ENCODE measurements around the gene SOX18. TPM values are rescaled to one million over a fixed set of nuclear protein-coding genes. Genes with fewer than 3 reads are reported as not detected.

SOX18 gene
- total and polyA plus RNA-seq, 2 of the 4 experiments (the other 2 are of a cell fraction), result not detected

DNA sequence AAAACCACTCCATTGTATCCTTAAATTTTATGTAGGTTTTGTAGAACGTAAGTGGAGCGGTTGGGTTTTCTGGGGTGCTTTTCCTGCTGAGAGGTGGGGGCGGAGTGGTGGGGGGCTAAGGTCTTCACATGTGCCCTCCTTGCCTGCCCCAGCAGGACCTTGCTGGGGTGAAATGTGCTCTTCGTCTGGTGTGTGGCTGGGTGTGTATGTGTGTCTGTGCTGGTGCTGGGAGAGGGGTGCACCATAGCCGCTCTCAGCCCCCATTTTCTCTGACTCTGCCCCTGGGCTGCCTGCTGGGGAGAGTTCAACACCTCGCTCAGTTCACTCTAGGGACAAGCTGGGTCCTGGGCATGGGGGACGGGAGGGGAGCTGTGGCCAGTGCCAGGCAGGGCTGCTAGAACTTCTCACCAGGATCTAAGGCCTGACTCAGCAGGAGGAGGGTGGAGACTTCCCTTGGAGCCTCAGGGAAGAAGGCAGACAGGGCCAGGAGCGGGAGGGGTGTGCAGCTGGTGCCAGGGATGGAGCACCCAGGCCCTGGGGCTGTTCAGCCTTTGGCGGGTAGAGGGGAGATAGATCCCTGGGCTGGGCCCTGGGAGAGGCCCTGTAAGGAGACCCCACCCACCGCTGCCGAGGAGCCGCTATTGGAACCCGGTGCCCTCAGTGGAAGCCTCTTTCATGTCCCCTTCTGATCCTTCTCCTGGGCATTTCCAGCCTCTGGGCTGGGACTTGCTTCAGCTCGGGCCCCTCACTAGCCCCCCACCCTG is 4.8 kb downstream of the SOX18 start:
- Histone ChIP-seq H4K5ac (ENCODE audit: low read depth, low read length) (no peak overlapping the region), H2BK15ac (ENCODE audit: low read depth, low read length) (no peak overlapping the region), H2AFZ (replicated peaks; ENCODE audit: low read length, poor library complexity) (peak overlapping the region; percentile 40), H2BK5ac (ENCODE audit: low read depth, low read length, poor library complexity, severe bottlenecking) (no peak overlapping the region), H4K8ac (ENCODE audit: low read depth in 2 of 2, low read length in 2 of 2) (no peak overlapping the region), H3K4me3 (ENCODE audit: insufficient read depth, low read depth, low read length) (no peak overlapping the region), H3K9ac (ENCODE audit: low read depth, low read length) (no peak overlapping the region), H2BK20ac (ENCODE audit: low read depth, low read length) (no peak overlapping the region), H3K79me1 (ENCODE audit: low read depth in 1 of 2, low read length in 2 of 2) (no peaks in the 10 kb centered on the region), H3K14ac (replicated peaks; ENCODE audit: low read depth, low read length) (no peak overlapping the region), H3K4ac (ENCODE audit: low read depth, low read length) (no peak overlapping the region), H3K9me1 (ENCODE audit: insufficient read depth, low read length) (no peaks in the 10 kb centered on the region), H3K27ac (ENCODE audit: insufficient read depth, low read length) (no peak overlapping the region), H3K27me3 (ENCODE audit: control insufficient read depth, insufficient read depth, low read length) (peaks cover 68% of the 10 kb centered on the region), H3K18ac (ENCODE audit: low read depth, low read length) (no peak overlapping the region), H2BK120ac (ENCODE audit: low read depth, low read length) (no peak overlapping the region), H3K4me2 (ENCODE audit: low read depth, low read length) (no peak overlapping the region), H3K4me1 (ENCODE audit: control insufficient read depth, insufficient read depth, low read length) (peaks cover 2% of the 10 kb centered on the region; the same call in 1 of the 2 replicates), H3K23ac (ENCODE audit: low read depth, low read length) (no peak overlapping the region), H2AK5ac (ENCODE audit: low read depth, low read length) (no peak overlapping the region), H4K91ac (ENCODE audit: insufficient read depth, low read depth, low read length) (no peak overlapping the region), H3K9me3 (ENCODE audit: control insufficient read depth, insufficient read depth, low read length) (no peaks in the 10 kb centered on the region), H3K36me3 (ENCODE audit: control insufficient read depth, insufficient read depth, low read length) (no peaks in the 10 kb centered on the region), H2AK9ac (replicated peaks; ENCODE audit: low read depth, low read length, poor library complexity) (peak overlapping the region; percentile 57), H3K56ac (ENCODE audit: extremely low read depth, insufficient read depth, low read length) (no peak overlapping the region), H4K20me1 (ENCODE audit: insufficient read depth, low read length) (no peaks in the 10 kb centered on the region; the same call in 1 of the 2 replicates)
- in situ Hi-C loops (cut with MboI; ENCODE audit: low sequenced_read_pairs), result no loop called here
- intact Hi-C loops (cut with micrococcal nuclease), result no loop called here
- dilution Hi-C loops (cut with HindIII; ENCODE audit: low sequenced_read_pairs, unreplicated experiment), result no loop called here
- ATAC-seq (ENCODE audit: low read depth) (peak; percentile 77), DNase-seq (peak; percentile 37)
- ChIA-PET POLR2A (ENCODE audit: unreplicated experiment) (no interaction called here), CTCF (no interaction called here)
- TF ChIP-seq MAFK (IDR thresholded peaks at IDR 0.05; ENCODE audit: low read depth, low read length), result peak; percentile 55
- TF ChIP-seq POLR2A (IDR thresholded peaks at IDR 0.05; ENCODE audit: low read depth, low read length), result no peak
- 75% methylated on average over 5 of the region's 14 CpGs; no CpG with 5 or more reads in 1 of the 2 experiments for WGBS, 2 experiments (ENCODE audit: extremely low coverage in 2 of 2, insufficient read length in 1 of 2)
- BruUV-seq (replicated peaks), result no TSS peak
